GM19351 (cell line): ENCODE data around the gene PRKD3.
"Not testable (repeated sequence)": the region's sequence is repeated elsewhere in the genome, so short reads cannot be mapped to it uniquely, and the experiment has no call there.

ENCODE experiments used
- ATAC-seq: cut with Tn5 transposase; IDR thresholded peaks from one replicate; pipeline ENCODE4 v1.9.1; 2021; ENCODE audit warnings: mild to moderate bottlenecking, moderate library complexity; ENCODE audit not compliant: unreplicated experiment

Gene PRKD3

GRCh38 chr2:37317746-37318145, 6.9 kb downstream of the PRKD3 start:
- ATAC-seq, result no peak

GRCh38 chr2:37316181-37316580, 8.5 kb downstream of the PRKD3 start:
- no peak for ATAC-seq

- ATAC-seq, result no peak
These were observed 9.3 kb downstream of the PRKD3 start for GRCh38 chr2:37315364-37315763.

GRCh38 chr2:37307500-37307899, 17.1 kb downstream of the PRKD3 start:
- ATAC-seq, result no peak

GRCh38 chr2:37306024-37306423, 18.6 kb downstream of the PRKD3 start:
- no peak for ATAC-seq

DNA sequence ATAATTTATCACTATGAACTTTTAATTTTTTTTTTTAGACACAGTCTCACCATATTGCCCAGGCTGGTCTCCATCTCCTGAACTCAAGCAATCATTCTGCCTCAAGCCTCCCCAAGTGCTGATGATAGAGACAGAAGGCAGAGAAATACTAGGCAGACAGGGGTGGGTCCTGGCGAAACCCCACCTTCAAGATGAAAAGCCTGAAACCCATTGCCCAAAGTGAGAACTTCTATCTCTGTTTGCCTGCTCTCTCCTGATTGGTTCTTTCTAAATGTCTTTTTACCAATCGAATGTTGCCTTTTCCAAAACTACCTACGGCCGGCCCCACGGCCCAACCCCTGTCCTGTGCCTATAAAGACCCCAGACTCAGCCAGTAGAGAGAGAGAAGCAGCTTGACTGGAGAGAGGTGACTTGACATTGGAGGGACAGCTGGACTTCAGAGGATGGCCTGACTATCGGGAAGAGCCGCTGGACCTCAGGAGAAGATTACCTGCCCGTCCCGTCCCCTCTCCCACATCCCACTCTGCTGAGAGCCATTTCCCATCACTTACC, 21.9 kb downstream of the PRKD3 start:
- no peak for ATAC-seq

DNA sequence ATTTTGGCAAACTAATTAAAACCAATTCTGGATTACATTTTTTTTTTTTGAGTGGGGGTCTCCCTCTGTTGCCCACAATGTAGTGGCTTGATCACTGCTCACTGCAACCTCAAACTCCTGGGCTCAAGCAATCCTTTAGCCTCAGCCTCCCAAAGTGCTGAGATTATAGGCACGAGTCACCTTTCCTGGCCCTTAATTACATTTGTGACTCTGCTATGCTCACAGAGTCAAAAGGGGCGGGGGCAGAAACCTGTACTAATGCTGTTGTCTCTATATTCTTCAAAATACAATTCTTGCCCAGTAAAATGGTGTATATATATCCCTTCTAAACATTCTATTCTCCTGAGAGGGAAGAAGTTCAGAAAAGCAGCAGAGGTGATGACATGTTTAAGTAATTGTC, 23.2 kb downstream of the PRKD3 start:
- ATAC-seq, result no peak

- no peak for ATAC-seq
These were observed 24.1 kb downstream of the PRKD3 start for GRCh38 chr2:37300578-37300977.

- no peak for ATAC-seq
These were observed 24.5 kb downstream of the PRKD3 start for GRCh38 chr2:37300146-37300545.

DNA sequence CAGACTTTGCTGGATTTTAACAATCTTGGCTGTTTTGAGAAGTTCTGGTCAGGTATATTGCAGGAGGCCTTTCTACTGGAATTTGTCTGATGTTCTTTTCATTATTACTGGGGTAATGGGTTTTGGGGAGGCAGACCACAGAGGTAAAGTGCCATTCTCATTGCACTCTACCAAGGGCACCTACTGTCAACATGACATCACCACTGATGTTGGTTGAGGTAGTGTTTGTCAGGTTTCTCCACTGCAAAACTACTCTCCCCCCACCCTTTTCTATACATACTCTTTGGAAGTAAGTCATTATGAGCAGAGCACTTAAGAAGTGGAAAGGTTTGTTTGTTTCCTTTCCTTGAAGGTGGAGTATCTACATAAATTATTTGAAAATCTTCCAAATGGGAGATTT, 27.0 kb downstream of the PRKD3 start:
- no peak for ATAC-seq

DNA sequence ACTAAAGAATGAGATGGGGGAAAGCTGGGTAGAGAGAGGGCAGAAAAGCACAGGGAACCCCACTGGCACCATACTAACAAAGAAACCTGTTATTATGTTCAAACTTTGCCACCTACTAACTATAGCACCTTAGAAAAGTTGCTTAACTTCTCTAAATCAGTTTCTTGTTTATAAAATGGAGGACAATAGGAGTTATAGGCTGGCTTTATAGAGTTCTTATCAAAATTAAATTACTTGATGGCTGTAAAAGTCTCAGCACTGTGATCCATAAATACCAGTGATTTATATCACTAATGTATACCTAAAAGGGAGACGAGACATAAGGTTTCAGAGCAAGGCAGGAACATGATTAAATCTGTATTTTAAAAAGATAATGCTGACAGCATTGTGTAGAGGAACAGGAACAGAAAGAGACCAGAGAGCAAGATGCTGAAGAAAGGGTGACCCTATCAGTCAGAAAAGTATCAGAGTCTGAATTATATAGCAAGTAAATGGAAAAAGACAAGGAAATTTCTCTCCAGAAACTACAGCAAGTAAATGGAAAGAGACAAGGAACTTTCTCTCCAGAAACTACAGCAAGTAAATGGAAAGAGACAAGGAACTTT, 29.1 kb downstream of the PRKD3 start:
- ATAC-seq, result no peak

GRCh38 chr2:37294858-37295257, 29.8 kb downstream of the PRKD3 start:
- ATAC-seq, result not testable (repeated sequence)

DNA sequence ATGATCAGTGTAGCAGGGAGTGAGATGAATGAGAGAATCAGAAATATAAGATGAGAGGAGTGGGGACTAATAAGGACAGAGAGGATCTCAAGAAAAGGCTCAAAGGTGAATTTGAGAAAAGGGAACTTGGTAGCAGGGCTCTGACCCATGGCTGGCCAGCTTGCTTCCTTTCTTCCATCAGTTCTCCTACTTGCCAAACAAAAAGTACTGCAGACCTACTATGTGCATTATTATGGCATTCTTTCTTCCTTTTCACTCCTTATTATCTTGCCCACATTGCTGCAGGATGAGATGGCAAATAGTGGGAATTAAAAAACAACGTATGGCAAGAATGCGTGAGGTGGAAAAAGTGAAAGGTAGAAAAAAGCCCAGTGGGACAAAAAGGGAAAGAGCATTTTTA, 33.0 kb downstream of the PRKD3 start:
- ATAC-seq, result no peak

GRCh38 chr2:37287966-37288365, 36.7 kb downstream of the PRKD3 start:
- ATAC-seq, result no peak

- ATAC-seq, result no peak
These were observed 40.3 kb downstream of the PRKD3 start for GRCh38 chr2:37284381-37284780.

DNA sequence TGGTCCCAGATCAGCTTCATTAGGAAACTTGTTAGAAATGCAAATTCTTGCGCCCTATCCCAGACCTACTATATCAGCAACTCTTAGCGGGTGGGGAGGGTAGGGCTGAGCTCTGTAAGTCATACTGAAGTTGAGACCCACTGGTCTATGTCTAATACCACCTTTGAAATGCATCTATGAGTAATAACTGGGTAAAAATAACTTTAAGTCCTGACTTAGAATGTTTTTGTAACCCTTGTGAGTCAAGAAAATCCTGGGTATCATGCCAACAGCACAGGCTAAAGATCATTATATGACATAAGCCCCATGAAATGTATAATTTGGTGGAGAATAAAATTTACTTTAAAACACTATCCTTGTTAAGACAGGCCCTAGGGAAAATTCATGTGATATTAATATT, 41.4 kb downstream of the PRKD3 start:
- ATAC-seq, result no peak

DNA sequence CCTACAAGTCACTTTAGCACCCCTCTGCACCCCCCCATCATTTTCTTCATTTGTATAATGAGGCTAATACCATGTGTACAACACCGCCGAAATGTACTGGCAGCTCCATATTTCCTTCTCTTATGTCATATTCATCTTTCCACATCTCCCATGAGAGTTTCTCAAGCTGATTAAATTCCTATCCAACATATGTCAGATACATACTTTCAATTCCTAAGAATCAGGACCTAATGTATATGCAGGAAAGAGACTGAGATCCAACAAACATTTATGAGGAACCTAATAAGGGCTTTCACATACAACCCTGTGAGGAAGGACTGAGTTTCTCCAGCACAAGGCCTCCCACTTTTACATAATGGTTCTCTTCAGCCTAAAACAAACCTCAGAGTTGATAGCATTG, 41.9 kb downstream of the PRKD3 start:
- no peak for ATAC-seq

- ATAC-seq, result no peak
These were observed 42.7 kb downstream of the PRKD3 start for GRCh38 chr2:37281916-37282315.

- ATAC-seq, result no peak
These were observed 48.3 kb downstream of the PRKD3 start for GRCh38 chr2:37276291-37276690.
